Amniotic stem cell (primary cell): Measurements from ENCODE around the gene TTC31.

ENCODE experiments used
- DNase-seq: peaks from one replicate; lab custom pipeline; 2025; lab: John Stamatoyannopoulos, UW

TTC31 gene

DNA sequence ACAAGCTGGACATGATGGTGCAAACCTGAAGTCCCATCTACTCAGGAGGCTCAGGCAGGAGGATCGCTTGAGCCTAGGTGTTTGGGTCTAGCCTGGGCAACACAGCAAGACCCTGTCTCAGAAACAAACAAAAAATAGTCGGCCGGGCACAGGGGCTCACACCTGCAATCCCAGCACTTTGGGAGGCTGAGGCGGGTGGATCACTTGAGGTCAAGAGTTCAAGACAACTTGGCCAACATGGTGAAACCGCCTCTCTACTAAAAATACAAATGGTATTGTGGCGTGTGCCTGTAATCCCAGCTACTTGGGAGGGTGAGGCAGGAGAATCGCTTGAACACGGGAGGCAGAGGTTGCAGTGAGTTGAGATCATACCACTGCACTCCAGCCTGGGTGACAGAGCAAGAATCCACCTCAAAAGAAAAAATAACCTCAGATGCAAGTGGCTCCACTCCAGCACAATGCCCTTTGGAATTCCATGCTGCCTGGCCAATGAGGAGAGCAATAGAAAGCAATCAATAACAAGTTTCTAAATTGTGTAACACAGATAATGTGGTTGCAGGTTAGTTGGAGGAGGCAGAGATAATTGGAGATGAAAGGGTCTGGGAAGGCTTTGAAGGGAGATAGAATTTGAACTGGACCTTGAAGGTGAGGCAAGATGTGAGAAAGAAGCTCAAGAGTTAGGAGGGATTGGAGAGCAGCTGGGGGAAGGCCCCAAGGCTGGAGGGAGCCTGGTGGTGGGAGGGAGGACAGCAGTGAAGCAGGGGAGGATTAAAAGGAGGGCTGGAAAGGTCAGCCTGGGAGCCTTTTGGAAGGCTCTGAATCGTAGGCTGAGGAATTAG is 6.0 kb downstream of the TTC31 start:
- no peak for DNase-seq

DNA sequence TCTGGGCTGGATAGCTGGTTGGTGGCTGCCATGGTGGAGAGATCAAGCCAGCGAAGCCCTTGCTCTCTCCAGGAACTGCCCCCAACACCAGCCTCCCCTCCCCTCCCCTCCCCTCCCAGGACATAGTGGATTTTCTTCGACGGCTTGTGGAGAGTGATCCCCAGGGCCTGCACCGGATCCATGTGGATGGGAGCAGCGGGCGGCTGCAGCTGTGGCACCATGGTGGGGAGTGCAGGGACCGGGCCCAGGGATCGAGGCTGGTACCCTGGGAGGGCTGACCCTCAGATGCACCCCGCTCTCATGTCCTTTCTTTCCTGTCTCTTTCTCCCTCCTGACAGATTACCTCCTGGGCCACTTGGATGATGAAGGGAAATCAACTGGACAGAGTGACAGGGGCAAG is 7.0 kb downstream of the TTC31 start:
- no peak for DNase-seq

DNA sequence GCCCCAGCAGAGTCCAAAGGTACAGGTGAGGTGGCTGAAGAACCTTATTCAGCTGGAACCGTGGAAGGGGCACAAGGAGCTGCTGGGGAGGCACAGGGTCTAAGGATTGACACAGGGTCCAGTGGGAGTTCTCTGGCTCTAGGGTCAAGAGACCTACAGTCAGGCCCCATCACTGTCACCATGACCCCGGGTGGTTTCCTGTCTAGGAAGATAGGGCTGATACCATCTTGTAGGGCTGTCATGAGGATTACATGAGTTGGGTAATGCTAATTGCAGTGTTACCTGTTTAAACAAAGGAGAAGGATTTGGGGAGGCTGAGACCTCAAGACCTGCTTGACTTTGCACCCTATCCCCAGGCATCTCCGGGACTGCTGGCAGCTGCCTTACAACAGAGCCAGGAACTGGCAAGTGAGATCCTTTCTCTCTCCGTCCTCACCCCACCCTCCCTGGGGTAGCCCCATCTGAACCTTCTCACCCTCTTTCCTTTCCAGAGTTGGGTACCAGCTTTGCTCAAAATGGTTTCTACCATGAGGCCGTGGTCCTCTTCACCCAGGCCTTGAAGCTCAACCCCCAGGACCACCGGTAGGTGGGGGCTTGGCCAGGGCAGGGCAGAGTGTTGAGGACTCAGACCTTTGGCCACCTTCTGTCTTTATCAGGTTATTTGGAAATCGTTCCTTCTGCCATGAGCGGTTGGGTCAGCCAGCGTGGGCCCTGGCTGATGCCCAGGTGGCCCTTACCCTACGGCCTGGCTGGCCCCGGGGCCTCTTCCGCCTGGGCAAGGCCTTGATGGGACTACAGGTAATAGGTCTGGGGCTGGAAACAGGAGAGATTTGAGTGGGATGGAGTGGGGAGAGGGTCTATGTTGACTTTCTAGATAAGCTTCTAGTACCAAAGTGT is 9.0 kb downstream of the TTC31 start:
- no peak for DNase-seq

DNA sequence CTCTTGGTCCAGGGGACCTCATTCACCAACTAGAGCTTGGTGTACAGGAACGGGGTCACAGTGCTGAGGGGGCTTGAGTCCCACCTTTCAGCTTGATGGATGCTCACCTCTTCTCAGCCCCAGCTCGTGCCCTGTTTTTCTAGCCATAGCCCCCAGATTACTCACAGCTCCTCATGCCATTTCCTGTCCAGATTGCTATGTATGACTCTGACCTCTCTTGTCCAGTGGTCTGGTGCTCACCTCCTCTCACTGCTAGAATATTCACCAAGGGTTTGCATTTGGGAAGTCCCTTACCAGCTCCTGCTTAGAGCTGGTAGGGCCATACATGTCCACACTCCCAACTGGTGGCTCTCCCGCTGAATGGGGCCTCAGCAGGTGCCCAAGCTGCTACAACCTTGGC is 10.7 kb downstream of the TTC31 start:
- no peak for DNase-seq

DNA sequence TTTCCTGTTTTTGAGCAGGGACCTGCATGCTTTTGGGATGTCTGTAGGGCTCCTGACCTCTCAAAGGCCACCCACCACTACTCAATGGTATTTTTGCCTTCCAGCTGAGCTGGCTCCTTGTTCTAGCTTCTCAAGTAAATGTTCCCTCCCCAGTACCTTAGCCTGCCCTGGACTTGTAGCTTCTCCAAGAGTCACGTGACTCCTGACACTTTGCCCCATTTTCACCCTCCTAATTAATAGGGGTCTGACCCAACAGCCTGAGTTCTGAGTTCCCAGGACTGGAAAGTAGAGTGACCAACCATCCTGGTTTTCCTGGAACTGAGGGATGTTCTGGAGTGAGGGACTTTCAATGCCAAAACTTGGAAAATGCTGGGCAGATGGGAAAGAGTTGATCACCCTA is 12.6 kb downstream of the TTC31 start:
- DNase-seq = no peak

DNA sequence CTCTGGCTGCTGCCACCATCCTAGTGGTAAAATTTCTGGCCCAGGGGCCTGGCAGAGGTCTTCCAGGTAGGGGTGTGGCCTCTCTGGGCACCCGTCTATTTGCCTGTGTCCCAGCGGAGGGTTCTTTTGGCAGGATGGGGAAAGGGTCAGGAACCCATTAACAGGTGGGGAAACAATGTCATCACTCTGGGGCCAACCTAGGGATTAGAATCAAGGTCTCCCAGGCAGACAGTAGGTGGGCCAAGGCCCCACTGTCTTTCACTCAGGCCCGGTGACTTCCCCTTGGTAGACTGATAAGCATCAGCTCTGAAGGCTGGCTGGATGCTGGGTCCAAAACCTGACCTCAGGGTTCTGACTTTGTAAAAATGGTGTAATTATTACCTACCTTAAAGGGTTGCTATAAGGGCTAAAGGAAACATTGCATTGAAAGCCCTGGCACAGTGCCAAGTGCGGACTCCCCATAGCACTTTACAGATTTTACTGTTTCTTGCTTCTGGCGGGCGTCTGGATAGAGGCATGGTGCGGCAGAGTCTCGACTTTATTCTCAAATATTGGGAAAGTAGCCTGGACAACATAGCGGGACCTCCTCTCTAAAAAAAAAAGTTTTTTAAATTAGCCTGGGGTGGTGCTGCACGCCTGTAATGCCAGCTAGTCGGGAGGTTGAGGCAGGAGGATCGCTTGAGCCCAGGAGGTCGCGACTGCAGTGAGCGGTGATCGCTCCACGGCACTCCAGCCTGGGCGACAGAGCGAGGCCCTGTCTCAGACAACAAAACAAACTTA is 14.3 kb downstream of the TTC31 start:
- DNase-seq = no peak

DNA sequence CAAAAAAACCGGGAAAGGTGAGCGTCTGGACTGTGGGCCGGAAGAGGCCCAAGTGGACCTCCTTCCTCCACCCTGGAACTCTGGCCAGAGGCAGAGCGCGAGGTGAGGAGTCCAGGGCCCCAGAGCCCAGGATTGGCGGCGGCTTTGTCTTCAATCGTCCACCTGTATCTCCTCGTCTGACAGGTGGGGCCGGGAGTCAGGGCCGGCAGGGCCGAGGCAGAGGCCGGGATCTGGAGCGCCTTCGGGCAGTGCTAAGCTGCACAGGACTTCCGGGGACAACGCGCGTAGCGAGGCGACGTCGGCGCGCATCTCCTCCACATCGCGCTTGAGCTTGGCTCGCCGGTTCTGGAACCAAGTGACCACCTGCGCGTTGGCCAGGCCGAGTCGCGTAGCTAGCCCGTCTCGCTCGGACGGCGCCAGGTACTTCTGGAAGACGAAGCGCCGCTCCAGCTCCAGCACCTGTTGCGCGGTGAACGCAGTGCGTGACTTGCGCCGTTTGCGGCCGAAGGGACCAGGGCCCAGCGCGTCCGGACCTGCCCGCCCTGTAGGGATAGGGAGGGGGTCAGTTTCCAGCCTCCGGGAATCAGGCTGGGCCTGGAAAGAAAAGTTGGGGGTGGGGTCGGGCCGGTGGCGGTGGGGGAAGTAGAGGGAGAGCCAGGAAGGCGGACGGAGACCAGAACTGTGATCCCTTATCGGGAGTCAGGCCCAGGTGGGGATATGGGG is 15.1 kb downstream of the TTC31 start:
- DNase-seq = no peak

DNA sequence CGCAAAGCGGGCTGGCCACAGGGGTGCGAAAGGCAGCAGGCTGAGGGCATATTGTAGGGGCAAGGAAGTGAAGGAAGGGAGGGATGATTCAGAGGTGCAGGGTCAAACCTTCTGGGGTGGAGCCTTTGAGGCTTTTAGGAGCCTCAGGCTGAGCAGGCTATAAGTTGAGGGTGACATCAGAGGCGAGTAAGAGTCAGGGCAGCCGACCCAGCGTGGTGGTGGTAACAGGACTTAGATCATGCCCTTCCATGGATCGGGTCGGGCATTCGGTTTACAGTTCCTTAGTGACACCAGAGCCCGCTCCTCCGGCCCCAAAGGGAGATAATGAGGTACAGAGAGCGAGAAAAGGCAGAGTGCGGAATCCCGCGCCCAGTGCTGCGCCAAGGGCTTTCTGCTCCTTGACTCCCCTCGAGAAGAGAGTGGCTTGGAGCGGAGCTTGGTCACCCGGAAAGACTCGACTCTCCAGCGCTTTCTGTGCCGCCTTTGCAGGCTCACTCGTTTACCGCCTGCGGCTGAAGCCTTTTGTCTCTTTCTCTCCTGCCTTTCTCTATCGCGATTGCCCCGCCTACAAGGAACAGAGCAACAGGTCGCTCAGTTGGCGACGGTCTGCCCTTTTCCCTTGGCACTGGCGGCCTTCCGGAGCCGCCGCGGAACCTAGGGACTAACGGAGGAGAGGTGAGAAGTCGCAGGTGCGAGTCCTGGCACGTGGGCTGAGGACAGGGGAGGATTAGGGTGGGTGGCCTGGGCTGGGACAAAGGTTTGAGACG is 15.8 kb downstream of the TTC31 start:
- no peak for DNase-seq

DNA sequence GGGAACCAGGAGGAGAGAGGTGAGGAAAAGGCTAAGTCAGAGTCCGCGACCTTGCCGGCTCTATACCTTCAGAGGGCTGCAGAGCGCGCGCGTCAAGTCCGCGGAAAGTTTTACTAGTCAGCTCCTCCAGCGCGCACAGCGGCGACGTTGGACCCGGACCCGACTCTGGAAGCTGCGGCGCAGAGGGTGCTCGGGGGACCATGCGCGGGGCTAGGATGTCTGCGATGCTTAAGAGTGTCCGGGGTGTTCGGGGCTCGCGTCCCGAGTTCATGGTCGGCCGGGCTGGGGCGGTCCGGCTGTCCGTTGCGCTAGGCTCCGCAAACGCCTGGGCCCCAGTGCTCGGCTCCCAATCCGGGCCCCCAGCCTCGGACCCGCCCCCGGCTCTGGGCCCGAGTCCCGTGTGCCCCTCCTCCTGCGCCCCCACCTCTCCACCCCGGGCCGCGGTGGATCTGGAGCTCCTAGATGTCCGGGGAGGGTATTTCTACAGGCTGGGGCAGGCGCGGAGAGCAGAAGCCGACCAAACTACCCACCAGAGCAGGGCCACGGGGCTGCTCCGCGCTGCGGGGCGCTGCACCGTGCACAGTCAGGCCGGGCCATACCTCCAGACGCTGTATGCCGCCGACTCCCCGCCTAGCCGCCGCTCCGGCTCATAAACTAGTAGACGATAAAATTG is 16.5 kb downstream of the TTC31 start, which contains the start of gene LBX2:
LBX2 (minus strand) TSS at position 337 of the 673 bp plus-strand sequence; CDS start at position 271, 66 bp downstream.
- DNase-seq = no peak

DNA sequence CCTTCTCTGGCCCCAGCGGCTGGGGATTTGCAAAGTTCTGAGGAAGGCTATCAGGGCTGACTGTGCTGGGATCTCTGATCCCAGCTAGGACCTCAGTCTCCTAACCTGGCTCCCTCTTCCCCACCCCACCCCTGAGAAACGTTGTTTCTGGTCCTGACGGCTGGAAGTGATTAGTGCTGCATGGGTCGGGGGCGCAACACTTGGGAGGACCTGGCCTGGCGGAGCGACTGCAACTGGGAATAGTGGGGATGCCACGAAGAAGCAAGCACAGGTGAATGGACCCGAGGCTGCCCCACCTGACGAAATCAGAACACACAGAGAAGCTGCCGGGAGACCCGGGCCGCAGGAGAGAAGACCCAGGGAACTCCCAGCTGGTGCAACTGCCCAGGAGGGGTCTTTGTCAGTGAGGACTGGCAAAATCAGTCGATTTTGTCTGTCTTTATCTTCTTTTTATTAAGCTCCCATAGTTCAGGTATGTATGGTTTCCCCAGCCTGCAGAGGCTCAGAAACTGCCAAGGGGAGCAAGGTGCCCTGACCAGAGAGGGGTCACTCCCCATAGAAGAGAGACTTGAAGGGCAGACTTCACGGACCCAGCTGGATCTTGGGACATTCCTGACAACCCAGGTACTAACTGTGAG is 17.2 kb downstream of the TTC31 start:
- DNase-seq = no peak

DNA sequence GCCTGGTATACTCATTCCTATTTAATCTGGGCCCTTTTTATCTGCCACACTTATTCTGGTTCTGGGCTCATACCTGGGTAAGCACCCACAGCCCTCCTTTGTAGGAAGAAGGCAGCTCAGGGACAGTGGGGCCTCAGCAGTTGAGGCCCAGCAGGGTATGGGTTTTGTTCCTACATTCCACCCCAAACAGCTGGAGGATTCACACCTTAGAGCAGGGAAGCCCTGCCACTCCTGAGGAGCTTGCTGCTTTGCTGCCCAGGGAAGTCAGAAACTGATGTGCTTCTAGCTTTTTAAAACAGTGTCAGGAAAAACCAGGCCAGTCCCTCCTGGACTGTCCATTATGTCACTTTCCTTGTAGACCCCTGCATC is 17.7 kb downstream of the TTC31 start:
- no peak for DNase-seq

DNA sequence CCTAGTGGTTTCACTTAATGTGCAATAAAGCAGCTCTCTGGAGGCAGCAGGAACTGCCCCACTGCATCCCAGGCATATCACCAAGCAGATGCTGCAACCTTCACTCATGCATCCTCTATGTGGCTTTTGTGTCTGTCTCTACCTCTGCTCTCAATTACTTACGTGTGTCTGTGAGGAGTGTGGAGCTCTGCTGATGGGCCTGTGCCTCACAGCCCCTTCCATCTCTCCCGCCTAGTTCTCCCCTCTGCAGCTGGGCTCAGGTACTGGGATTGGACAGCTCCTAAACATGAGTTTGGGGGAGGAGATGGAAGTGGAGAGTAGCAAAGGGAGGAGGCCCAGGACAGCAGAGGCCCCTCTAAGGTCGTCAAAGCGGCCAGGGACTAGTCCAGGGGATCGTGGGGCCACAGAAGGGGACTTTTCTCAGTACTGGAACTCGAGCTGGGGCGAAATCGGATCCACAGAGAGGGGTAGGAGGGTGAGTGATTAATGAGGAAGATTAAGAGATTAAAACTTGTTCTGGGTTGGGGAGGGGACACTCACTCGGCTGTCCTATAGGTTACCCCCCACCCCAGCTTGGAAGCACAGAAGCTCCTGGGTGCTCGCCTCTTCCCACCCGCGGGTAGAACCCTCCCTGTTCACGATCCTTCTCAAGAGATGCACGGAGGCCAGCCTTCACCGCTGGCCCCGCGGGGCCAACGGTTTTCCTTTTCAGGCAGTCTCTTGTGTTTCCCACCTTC is 18.6 kb downstream of the TTC31 start:
- no peak for DNase-seq

DNA sequence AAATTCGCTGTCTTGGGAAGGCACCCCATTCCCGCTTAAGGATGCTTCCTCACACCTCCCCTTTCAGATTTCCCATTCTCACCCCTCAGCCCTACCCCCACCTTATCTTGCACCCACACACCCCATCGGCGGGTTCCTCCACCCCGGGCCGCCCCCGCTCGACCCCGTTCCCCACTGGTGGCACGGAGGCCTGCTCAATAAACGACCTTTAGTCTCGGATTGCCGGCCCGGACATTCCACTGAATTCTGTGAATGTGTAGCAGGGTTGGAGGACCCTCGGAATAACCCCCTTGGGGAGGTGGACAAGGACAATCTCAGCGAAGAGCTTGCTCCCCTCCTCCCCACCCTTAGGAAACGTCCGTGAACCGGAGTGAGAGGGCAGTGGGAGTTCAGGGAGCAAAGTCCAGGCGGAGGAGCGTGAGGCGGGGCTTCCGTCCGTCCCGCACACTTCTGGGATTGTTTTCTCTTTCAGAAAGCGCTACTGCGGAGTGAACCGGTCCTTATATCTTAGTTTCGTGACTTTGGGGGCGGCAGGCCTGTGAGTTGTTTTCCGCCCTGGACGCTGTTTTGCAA is 19.4 kb downstream of the TTC31 start:
- DNase-seq = no peak

DNA sequence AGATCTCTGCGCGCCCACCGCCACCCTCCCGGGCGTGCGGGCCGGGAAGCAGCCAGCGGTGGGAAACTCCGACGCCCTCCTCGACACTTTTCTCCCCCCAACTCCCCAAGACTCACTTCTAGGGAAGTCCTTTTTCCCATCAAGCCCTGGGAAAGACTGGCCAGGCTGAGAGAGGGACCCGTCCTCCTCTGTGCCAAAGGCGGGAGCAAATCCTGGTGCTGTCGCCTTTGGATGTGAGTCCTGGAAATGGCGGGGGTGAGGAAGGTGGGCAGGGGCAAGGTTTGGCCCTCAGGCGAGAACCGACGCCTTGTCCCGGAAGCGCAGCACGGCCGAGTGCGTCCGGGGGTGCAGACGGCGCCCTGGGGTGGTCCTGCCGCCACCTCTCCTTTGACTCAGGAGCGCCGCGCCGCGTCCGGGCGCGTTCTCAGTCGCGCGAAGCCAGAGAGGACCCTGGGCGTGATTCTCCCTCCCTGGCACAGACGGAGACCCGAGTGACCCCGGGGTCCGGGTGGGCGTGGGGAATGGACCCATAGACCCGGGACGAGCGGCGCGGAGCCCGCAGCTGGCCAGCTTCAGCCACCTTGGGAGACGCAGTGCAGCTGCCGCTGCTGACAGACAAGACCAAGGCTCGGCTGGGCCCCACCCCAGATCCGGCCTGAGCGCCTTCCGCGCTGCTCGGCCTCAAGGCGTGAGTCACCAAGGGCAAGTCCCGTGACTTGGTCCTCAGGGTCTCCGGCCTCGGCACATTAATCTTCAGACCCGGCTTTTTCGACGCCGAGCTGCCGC is 20.0 kb downstream of the TTC31 start:
- DNase-seq = peak; percentile 41

DNA sequence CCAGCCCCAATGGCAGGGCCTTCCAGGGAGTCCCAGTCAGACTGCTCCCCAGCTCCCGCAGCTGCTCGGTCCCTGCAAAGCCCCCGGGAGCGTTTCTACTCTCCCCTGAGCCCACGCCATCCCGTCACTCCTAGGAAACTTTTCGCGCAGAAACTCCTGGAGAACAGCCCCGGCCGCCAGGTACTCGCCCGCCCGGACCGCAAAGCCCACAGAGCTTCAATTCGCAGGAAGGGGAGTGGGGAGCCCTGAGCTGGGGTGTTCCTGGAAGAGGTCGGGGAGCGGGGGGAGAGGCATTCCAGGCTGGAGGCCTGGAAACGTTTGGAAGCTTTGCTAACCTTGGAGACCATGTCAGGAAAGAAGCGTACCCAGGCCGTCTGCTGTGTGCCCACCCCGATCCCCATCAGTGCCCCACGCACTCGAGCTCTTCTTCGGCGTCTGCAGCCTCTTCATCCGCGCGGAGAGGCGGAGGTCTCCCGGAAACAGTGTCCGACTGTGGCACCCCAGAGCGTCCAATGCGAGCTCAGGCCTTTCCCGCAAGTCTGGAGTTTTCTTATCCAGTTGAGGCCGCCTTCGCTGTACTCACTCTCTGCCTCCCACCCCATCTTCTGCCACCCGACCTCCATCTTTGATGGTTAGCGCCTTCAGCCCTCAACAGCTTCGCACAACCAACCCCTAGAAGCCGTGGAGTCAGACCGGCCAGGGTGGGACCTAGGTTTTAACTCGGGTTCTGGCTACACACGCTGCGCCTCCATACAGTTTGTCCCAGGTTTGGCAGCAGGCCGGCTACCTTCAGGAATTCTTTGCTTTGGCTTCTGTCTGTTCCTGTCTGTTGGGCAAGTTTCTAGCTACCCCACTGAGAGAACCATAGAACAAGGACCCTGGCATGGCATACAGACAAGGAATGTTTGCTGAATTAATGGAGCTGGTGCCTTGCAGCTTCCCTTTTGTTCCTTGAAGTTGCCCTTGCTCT is 20.9 kb downstream of the TTC31 start:
- DNase-seq = no peak

DNA sequence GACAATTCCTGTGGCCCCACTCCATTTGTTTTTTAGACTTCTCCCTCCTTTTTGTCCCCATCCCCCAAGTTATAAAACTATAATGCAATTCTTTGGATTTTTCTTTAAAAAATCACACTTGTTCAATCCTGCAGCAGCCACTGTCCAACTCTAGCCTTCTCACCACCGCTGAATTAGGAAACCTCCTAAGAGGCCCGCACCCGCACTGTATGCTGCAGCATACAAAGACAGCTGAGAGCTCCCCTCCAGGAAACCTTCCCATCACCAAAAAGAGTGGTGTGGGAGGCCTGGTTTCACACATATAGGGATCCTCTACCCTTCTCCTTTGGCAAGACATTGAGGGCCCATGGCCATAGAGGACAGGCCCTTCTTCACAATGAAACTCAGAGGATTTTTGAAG is 21.7 kb downstream of the TTC31 start:
- no peak for DNase-seq
